NCI-H2196 (cell line): ENCODE measurements around the gene UBE3B.

Experiments
- DNase-seq: peaks from one replicate; lab custom pipeline; 2025; ENCODE audit not compliant: unreplicated experiment; lab: John Stamatoyannopoulos, UW

UBE3B gene

DNA sequence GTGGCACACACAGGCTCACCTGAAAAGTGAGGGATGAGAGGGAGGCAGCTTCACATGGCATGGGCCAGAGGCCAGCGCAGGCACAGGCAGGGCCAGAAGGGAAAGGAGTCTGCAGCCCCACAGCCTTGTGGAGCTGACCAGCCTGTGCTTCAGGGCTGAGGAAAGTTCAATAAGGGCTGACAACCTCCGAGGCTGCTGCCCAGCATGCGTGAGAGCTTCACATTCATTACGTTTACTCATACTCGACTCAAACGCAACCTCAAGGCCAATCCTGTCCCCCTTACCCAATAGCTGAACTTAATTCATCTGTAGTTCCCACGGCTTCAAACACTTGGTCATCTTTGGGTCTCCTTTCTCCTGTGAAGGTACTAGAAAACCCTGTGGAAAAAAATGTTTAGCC is 91.1 kb downstream of the UBE3B start:
- no peak for DNase-seq

DNA sequence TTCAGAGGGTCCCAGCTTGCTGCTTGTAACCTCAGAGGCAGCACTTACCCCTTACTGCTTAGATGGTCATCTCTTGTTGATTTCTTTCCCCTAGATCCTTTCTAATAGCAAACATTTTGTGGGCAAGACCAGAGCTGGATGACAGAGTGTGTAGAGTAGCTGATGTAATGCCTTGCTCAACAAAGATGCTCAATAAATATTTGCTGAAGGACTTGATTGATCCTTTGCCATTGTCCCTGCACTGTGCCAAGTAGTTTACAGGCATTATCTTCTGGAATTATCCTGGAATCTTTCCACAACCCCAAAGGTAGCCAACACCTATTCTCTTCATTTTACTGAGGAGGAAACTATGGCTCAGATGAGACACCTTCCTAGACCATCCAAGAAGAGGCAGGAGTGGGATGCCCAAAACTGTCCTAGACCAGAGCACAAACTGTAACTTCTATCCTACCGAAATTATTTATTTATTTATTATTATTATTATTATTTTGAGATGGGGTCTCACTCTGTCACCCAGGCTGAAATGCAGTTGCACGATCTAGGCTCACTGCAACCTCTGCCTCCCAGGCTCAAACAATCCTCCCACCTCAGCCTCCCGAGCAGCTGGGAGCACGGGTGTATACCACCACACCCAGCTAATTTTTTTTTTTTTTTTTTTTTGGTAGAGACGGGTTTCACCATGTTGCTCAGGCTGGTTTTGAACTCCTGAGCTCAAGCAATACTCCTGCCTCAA is 94.5 kb downstream of the UBE3B start:
- no peak for DNase-seq

GRCh38 chr12:109572506-109572845 is 95.0 kb downstream of the UBE3B start:
- DNase-seq: no peak

DNA sequence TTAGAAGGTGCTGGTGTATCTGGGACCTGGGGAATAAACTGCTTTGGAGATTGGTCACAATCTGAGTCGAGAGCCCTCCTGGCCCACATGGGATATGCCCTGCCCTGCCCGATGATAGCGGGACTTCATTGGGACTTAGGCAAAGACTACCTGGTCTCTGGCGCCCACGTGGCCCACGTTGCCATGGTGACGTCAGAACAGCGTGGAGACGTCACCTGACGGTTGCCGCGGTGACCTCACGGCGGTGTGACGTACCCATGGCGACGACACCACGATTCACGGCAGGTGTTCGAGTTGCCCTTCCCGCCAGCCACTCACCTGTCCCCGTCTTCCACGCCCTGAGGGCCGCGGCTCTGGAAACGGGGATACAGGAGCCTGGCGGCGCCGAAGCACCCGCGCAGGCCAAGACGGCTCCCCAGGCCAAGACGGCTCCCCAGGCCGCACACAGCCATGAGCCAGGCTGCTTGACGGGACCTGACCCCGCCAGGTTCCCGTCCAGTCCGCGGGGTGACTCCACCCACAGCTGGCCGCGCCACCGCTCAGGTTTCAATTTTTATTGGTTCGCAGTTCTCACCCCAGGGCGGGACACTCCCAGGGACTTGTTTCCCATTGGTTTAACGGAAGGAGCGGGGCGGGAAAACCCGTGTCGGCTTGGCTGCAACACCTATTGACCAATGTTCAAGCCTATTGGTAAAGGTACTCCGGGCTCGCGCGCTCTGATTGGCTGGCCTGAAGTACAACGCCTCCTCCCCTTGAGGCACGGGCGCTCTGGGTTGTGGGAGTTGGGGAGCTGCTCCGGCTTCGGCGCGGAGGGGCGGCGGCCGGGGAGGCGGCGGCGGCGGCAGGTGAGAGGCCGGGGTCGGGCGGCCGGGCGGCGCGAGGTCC is 95.8 kb downstream of the UBE3B start, which contains the start of the genes MMAB and MVK:
MMAB (minus strand) TSS at position 476 of the 885 bp plus-strand sequence; CDS start at position 452, 24 bp downstream.
MVK (plus strand) TSS at position 766 of the 885 bp plus-strand sequence. CDS start 1,029 bp downstream, outside the sequence.
- DNase-seq: peak; percentile 98

DNA sequence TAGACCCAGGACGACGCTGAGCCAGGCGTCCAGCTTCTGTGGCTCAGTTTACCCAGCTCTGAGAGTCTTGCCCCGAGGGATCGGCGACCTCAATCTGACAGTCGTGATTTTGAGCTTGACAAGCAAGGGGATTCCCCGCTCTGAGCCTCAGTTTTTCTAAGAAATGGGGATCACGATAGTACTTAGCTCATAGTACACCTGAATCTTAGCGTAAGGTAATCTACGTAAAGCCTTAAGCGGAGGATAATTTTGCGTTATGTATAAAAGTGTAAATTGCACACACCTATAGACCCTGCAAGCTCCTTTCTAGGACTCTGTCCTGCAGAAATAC is 96.4 kb downstream of the UBE3B start:
- DNase-seq: no peak

DNA sequence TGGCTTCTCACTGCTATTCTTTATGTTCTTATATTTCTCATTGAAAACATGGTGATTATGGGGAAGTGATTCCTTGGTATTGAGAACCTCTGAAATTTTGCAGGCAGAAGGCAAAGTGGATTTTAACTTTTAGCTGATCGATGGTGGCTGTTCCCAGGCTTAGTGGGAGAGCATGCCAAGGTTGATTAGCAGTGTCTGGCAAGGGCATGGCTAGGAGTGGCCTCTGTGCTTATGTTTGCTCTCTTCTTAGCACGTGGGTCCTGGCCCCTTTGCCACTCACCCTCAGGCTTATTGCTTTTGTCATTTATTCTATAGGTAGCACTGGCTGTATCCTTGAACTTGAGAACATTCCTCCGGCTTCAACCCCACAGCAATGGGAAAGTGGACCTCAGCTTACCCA is 98.2 kb downstream of the UBE3B start:
- DNase-seq: no peak

DNA sequence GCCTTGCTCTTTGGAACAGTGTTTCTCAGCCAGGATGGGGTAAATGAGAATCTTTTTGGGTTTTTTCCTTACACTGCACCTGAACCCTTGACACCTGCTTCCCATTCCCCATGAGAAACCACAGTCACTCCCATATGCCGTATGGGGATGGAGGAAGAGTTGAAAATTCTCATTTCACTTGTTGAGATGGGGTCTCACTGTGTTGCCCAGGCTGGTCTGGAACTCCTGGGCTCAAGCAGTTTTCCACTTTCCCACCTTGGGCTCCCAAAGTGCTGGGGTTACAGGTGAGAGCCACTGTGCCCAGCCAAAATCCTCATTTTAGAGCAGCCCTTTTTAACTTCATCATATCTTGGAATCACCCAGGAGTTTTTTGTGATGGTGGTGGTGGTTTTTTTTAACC is 99.9 kb downstream of the UBE3B start:
- DNase-seq: no peak

DNA sequence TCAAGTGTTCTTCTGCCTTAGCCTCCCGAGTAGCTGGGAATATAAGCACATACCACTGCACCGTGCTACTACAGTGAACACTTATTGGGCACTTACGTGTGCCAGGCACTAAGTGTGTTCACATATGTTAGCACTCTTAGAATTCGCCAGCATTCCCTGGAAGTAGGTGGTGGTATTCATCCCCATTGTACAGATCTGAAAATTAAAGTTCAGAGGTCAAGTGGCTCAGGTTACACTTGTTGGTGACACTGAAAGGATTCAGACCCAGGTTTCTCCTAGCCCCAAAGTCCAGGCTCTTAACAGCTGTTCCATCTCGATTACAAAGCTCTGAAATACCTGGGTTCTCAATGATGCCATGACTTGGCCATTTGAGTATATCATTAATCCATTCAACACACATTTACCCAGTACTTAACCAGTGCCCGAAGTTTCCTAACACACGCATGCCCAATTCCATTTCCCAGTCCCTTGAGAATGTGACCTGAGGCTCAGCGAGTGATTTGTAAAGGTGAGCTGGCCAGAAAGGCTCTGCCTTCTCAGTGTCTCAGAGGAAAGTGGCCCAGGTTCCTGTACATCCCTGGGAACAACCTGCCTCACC is 101.0 kb downstream of the UBE3B start:
- DNase-seq: no peak

- DNase-seq: no peak
Observed at GRCh38 chr12:109579639-109580038, 102.2 kb downstream of the UBE3B start.

DNA sequence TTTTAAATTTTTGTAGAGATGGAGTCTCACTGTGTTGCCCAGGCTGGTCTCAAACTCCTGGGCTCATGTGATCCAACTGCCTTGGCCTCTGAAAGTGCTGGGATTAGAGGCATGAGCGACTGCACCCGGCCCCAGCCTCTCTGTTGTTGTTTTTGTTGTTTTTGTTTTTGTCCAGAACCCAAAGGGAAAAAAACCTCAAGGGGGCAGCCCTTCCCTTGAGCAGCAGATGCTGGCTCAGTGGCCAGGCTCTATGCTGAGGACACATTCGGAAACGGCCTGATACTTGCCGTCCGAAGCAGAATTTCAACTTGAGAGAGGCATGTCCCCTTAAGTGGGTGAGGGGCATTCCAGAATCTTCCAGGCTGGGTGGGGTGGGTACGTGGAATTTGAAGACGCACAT is 102.8 kb downstream of the UBE3B start:
- no peak for DNase-seq

- DNase-seq: peak; percentile 33
Observed at GRCh38 chr12:109580684-109581333, 103.4 kb downstream of the UBE3B start.

GRCh38 chr12:109581334-109581691 is 103.9 kb downstream of the UBE3B start:
- DNase-seq: no peak

DNA sequence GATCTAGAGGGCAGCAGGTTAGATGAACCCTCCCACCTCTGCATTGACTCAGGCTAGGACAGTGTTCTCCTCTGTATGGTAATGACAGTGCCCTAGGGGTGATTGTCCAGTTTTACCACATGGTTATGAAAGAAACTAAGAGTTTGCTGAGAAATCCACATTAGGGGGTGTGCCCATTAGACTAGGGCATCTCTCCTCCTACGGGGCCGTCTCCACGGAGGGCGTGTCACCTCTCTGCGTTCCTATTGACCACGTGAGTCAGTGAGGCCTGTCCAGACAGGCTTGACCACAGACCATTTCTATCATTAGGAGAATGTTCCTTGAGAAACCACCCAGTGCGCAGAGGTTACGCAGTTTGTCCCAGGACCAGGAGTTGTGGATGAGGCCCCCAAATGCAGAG is 104.4 kb downstream of the UBE3B start:
- peak; percentile 24 for DNase-seq

- peak; percentile 40 for DNase-seq
Observed at GRCh38 chr12:109582636-109583035, 105.2 kb downstream of the UBE3B start.

DNA sequence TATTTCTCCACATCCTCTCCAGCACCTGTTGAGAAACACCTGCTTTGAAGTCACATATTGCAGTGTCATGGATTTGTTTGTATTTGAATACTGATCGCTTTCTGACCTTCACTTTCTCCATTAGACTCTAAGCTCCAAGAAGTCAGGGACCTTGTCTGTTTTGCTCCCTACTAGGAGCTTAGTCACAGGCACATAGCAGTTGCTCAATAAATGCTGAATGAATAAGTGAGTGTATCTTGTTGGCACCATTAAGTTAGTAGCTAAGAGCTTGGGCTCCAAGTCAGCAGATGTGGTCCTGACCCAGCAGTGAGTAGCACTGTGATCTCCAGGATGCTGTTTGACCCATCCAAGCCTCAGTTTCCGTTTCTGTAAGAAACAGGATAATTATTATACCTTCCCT is 106.3 kb downstream of the UBE3B start:
- no peak for DNase-seq
